ENCODE data around the gene PDE4D.

GRCh38 chr5:59066367-59067163 is 827.0 kb downstream of the PDE4D start:
- TF ChIP-seq CTCF (IDR thresholded peaks at IDR 0.05) = no peak
- TF ChIP-seq ZFX (IDR thresholded peaks at IDR 0.05; ENCODE audit: borderline replicate concordance) = no peak

Data from 22Rv1 (cell line).